Measurements from ENCODE around the gene EFNA2.

EFNA2 gene

GRCh38 chr19:1273263-1274041, 12.2 kb upstream of the EFNA2 start:
- in situ Hi-C loops (cut with MboI; ENCODE audit: low pct_unique_long_range_greater_than_20kb, low sequenced_read_pairs, unreplicated experiment) = no loop called here
- DNase-seq (ENCODE audit: low spot score) = no peak
- TF ChIP-seq CTCF (IDR thresholded peaks at IDR 0.05; ENCODE audit: extremely low read depth, insufficient read depth, missing control alignments) = no peak

- no peak for DNase-seq (ENCODE audit: low spot score)
- TF ChIP-seq CTCF (IDR thresholded peaks at IDR 0.05; ENCODE audit: extremely low read depth, insufficient read depth, missing control alignments) = no peak
- in situ Hi-C loops (cut with MboI; ENCODE audit: low pct_unique_long_range_greater_than_20kb, low sequenced_read_pairs, unreplicated experiment) = no loop called here
Observed at GRCh38 chr19:1274081-1274851, 11.4 kb upstream of the EFNA2 start.

- in situ Hi-C loops (cut with MboI; ENCODE audit: low pct_unique_long_range_greater_than_20kb, low sequenced_read_pairs, unreplicated experiment) = loop anchor here (25.0 kb wide), 1 partner anchor 112 kb away; the partner anchor contains the start of gene NDUFS7
- DNase-seq (ENCODE audit: low spot score) = no peak
Observed at GRCh38 chr19:1274852-1275259, 10.8 kb upstream of the EFNA2 start.

GRCh38 chr19:1275260-1275975, 10.3 kb upstream of the EFNA2 start, which contains the start of gene FAM174C:
FAM174C (plus strand) TSS chr19:1275530; CDS start chr19:1275550, 20 bp downstream.
- TF ChIP-seq CTCF (IDR thresholded peaks at IDR 0.05; ENCODE audit: extremely low read depth, insufficient read depth, missing control alignments) = no peak
- in situ Hi-C loops (cut with MboI; ENCODE audit: low pct_unique_long_range_greater_than_20kb, low sequenced_read_pairs, unreplicated experiment) = loop anchor here (25.0 kb wide), 1 partner anchor 112 kb away; the partner anchor contains the start of gene NDUFS7
- DNase-seq (ENCODE audit: low spot score) = peak; percentile 99

More at GRCh38 chr19:1274852-1275259, 10.8 kb upstream of the EFNA2 start:
- no peak for TF ChIP-seq CTCF (IDR thresholded peaks at IDR 0.05; ENCODE audit: extremely low read depth, insufficient read depth, missing control alignments)

GRCh38 chr19:1275976-1276627, 9.6 kb upstream of the EFNA2 start:
- TF ChIP-seq CTCF (IDR thresholded peaks at IDR 0.05; ENCODE audit: extremely low read depth, insufficient read depth, missing control alignments) = no peak
- in situ Hi-C loops (cut with MboI; ENCODE audit: low pct_unique_long_range_greater_than_20kb, low sequenced_read_pairs, unreplicated experiment) = loop anchor here (25.0 kb wide), 1 partner anchor 111 kb away; the partner anchor contains the start of gene NDUFS7
- no peak for DNase-seq (ENCODE audit: low spot score)
